NB4 (cell line): ENCODE data around the gene NEK7.

Experiments
- POLR2A ChIP-seq: IDR thresholded peaks from 2 replicates; pipeline ENCODE4 v1.6.1; 2011; ENCODE audit warnings: mild to moderate bottlenecking; ENCODE audit not compliant: insufficient read length; ENCODE audit errors: extremely low read depth
- TF ChIP-seq, protein P1 (sequence below): IDR thresholded peaks from one replicate; pipeline ENCODE4 v1.5.1; 2012; ENCODE audit warnings: low read depth, low read length
- TF ChIP-seq, protein P2 (sequence below): IDR thresholded peaks from 2 replicates; pipeline ENCODE4 v1.6.1; 2011; ENCODE audit warnings: low read depth, low read length

DNA sequence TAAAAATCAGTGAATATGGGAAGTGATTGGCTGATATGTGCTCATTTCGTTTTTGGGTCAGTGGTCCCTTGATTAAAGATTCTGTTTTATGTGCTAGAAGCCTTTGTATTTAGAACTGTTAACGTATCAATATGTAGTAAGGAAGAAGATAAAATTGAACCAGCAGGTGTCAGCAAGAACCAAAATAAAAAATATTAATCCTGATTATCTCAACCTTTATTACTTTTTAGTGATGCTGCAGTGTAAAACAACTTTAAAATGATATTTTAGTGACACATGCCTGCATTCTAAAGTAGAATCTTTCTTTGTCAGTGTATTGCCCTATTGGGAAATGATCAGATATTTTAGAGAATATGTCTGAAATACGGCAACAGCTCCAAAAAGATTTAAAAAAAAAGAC, 49.5 kb downstream of the NEK7 start:
- TF ChIP-seq, protein P1, sequence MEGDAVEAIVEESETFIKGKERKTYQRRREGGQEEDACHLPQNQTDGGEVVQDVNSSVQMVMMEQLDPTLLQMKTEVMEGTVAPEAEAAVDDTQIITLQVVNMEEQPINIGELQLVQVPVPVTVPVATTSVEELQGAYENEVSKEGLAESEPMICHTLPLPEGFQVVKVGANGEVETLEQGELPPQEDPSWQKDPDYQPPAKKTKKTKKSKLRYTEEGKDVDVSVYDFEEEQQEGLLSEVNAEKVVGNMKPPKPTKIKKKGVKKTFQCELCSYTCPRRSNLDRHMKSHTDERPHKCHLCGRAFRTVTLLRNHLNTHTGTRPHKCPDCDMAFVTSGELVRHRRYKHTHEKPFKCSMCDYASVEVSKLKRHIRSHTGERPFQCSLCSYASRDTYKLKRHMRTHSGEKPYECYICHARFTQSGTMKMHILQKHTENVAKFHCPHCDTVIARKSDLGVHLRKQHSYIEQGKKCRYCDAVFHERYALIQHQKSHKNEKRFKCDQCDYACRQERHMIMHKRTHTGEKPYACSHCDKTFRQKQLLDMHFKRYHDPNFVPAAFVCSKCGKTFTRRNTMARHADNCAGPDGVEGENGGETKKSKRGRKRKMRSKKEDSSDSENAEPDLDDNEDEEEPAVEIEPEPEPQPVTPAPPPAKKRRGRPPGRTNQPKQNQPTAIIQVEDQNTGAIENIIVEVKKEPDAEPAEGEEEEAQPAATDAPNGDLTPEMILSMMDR, result no peak
- TF ChIP-seq POLR2A, result no peak
- TF ChIP-seq, protein P2, sequence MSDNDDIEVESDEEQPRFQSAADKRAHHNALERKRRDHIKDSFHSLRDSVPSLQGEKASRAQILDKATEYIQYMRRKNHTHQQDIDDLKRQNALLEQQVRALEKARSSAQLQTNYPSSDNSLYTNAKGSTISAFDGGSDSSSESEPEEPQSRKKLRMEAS, result no peak
